HG03520 (cell line): ENCODE measurements around the gene NCKAP5L.
"Not testable (repeated sequence)": the region's sequence is repeated elsewhere in the genome, so short reads cannot be mapped to it uniquely, and the experiment has no call there.

Experiments used
- ATAC-seq: cut with Tn5 transposase; IDR thresholded peaks from one replicate; pipeline ENCODE4 v1.9.1; 2021; ENCODE audit warnings: mild to moderate bottlenecking, moderate library complexity; ENCODE audit not compliant: unreplicated experiment

Gene NCKAP5L

GRCh38 chr12:49866859-49867569, 38.8 kb upstream of the NCKAP5L start:
- ATAC-seq, result no peak

GRCh38 chr12:49865782-49866135, 37.5 kb upstream of the NCKAP5L start:
- no peak for ATAC-seq

- no peak for ATAC-seq
Observed at GRCh38 chr12:49865109-49865781, 37.0 kb upstream of the NCKAP5L start.

GRCh38 chr12:49864798-49865090, 36.5 kb upstream of the NCKAP5L start:
- no peak for ATAC-seq

GRCh38 chr12:49863946-49864797, 36.0 kb upstream of the NCKAP5L start:
- no peak for ATAC-seq

GRCh38 chr12:49860921-49861320, 32.7 kb upstream of the NCKAP5L start:
- ATAC-seq, result not testable (repeated sequence)

- not testable (repeated sequence) for ATAC-seq
Observed at GRCh38 chr12:49855890-49856289, 27.7 kb upstream of the NCKAP5L start.

- no peak for ATAC-seq
Observed at GRCh38 chr12:49854976-49855375, 26.8 kb upstream of the NCKAP5L start.

GRCh38 chr12:49853671-49854070, 25.5 kb upstream of the NCKAP5L start:
- ATAC-seq, result no peak

GRCh38 chr12:49847161-49847560, 18.9 kb upstream of the NCKAP5L start:
- ATAC-seq, result no peak

- ATAC-seq, result no peak
Observed at GRCh38 chr12:49846032-49846431, 17.8 kb upstream of the NCKAP5L start.

- ATAC-seq, result no peak
Observed at GRCh38 chr12:49843876-49844437, 15.7 kb upstream of the NCKAP5L start.

GRCh38 chr12:49843411-49843810, 15.2 kb upstream of the NCKAP5L start:
- ATAC-seq, result no peak

GRCh38 chr12:49842519-49843352, 14.5 kb upstream of the NCKAP5L start, which contains the start of gene BCDIN3D:
TSS of gene BCDIN3D (minus strand) at chr12:49843106. CDS start at chr12:49843087, 19 bp downstream.
- ATAC-seq, result peak; percentile 76

GRCh38 chr12:49838973-49839633, 10.9 kb upstream of the NCKAP5L start:
- no peak for ATAC-seq

- ATAC-seq, result no peak
Observed at GRCh38 chr12:49832836-49833421, 4.7 kb upstream of the NCKAP5L start.

GRCh38 chr12:49831717-49832116, 3.5 kb upstream of the NCKAP5L start:
- no peak for ATAC-seq

GRCh38 chr12:49827401-49828099, 663 bp downstream of the NCKAP5L start:
- ATAC-seq, result no peak

- no peak for ATAC-seq
Observed at GRCh38 chr12:49827051-49827400, 1.2 kb downstream of the NCKAP5L start.
